GM12878 (cell line): ENCODE results near the gene C20orf144. TPM values are rescaled to one million over a fixed set of nuclear protein-coding genes. Genes with fewer than 3 reads are reported as not detected.

Experiments
- ATF7 ChIP-seq: fragments of 450-650 bp; IDR thresholded peaks from 2 replicates; pipeline ENCODE4 v1.6.1; 2016; ENCODE audit warnings: low read depth, mild to moderate bottlenecking
- CHD1 ChIP-seq: IDR thresholded peaks from 2 replicates; pipeline ENCODE4 v1.6.1; 2012; ENCODE audit warnings: low read depth, low read length, improper control_type of control experiment
- CREB1 ChIP-seq: IDR thresholded peaks from 2 replicates; pipeline ENCODE4 v1.6.1; 2012; ENCODE audit warnings: low read depth, mild to moderate bottlenecking, inconsistent platforms
- EP300 ChIP-seq, 2 experiments: fragments of 150-350 bp in 1 of 2; IDR thresholded peaks; 2 replicates each; pipeline ENCODE4 v1.6.1; 2011 to 2012; ENCODE audit warnings: low read depth in 2 of 2, low read length in 2 of 2, borderline replicate concordance in 1 of 2, improper control_type of control experiment in 1 of 2, inconsistent platforms in 1 of 2; ENCODE audit not compliant: control insufficient read depth in 1 of 2
- ETV6 ChIP-seq, 2 experiments: fragments of 450-650 bp in 1 of 2; IDR thresholded peaks in 1 of 2; conservative IDR thresholded peaks in 1 of 2; 2 replicates each; pipeline ENCODE4 v1.6.1; 2014; ENCODE audit warnings: antibody characterized with exemption in 1 of 2, borderline replicate concordance in 1 of 2, low read depth in 1 of 2, mild to moderate bottlenecking in 1 of 2, moderate library complexity in 1 of 2
- GATAD2B ChIP-seq: fragments of 450-650 bp; conservative IDR thresholded peaks from 2 replicates; pipeline ENCODE4 v1.6.1; 2017; ENCODE audit warnings: low read depth, mild to moderate bottlenecking, moderate library complexity
- IKZF1 ChIP-seq: fragments of 450-650 bp; conservative IDR thresholded peaks from 2 replicates; pipeline ENCODE4 v1.6.1; 2017; ENCODE audit warnings: antibody characterized with exemption, mild to moderate bottlenecking
- MYB ChIP-seq: fragments of 150-350 bp; IDR thresholded peaks from 2 replicates; pipeline ENCODE4 v1.6.1; 2014; ENCODE audit warnings: mild to moderate bottlenecking, low read depth, low read length, borderline replicate concordance
- RELB ChIP-seq: fragments of 450-650 bp; IDR thresholded peaks from 2 replicates; pipeline ENCODE4 v1.6.1; 2017; ENCODE audit warnings: low read depth, mild to moderate bottlenecking, moderate library complexity
- TAF1 ChIP-seq: IDR thresholded peaks from 2 replicates; pipeline ENCODE4 v1.6.1; 2011; ENCODE audit warnings: mild to moderate bottlenecking, low read depth, low read length, borderline replicate concordance
- ZBTB40 ChIP-seq: fragments of 450-650 bp; IDR thresholded peaks from 2 replicates; pipeline ENCODE4 v1.6.1; 2016; ENCODE audit warnings: mild to moderate bottlenecking, moderate library complexity, borderline replicate concordance
- ZNF592 ChIP-seq: fragments of 450-650 bp; IDR thresholded peaks from 2 replicates; pipeline ENCODE4 v1.6.1; 2017; ENCODE audit warnings: mild to moderate bottlenecking, moderate library complexity
- ZSCAN29 ChIP-seq: fragments of 450-650 bp; IDR thresholded peaks from 2 replicates; pipeline ENCODE4 v1.6.1; 2017; ENCODE audit warnings: mild to moderate bottlenecking, moderate library complexity
- polyA plus RNA-seq, 11 experiments: library from polyadenylated mRNA; depleted of rRNA in 4 of 11; unstranded in 6 of 11; stranded (reverse) in 5 of 11; fragments of >200 nt; fragmentation: Nextera tagmentation in 4 of 11; fragmentation: Illumina TruSeq in 1 of 11; extraction: Ambion mirVana in 4 of 11; extraction: Trizol in 1 of 11; gene quantifications; 1 replicate in 1 of 11; 2 replicates in 10 of 11; pipeline versions ENCODE4 v1.2.1 to v1.2.3, GENCODE V29; 2011 to 2016; ENCODE audit warnings: inconsistent platforms in 2 of 11, missing spikeins in 2 of 11, low read depth in 1 of 11
- total RNA-seq, 4 experiments: library from RNA; depleted of rRNA in 3 of 4; stranded (reverse); fragments of >200 nt in 3 of 4; fragmentation: Illumina TruSeq in 1 of 4; extraction: Trizol in 1 of 4; gene quantifications; 2 replicates each; pipeline versions ENCODE4 v1.2.1 to v1.2.3, GENCODE V29; 2013 to 2021

C20orf144 gene
- total and polyA plus RNA-seq, 10 of the 15 experiments (the other 5 are each of a cell fraction or from before 2014, with no cell fraction given): 0.04 to 0.62 (median 0.23) TPM; not detected in 2

- TF ChIP-seq ZBTB40 (no peak), CREB1 (peak; percentile 74; the same call in 1 of the 2 replicates), MYB (no peak), ZNF592 (no peak), ZSCAN29 (no peak), ETV6 (conservative IDR thresholded peaks at IDR 0.05 in 1 of 2, IDR thresholded peaks at IDR 0.05 in 1 of 2; ENCODE audit: borderline replicate concordance in 1 of 2, low read depth in 1 of 2) (0 out of 4 replicates have a peak, but pooled peaks of 1 of the 2 experiments have one; percentile 14), TAF1 (no peak), ATF7 (peak; percentile 73), RELB (no peak), GATAD2B (no peak), EP300 (IDR thresholded peaks at IDR 0.05; ENCODE audit: borderline replicate concordance in 1 of 2, control insufficient read depth in 1 of 2, low read depth in 2 of 2, low read length in 2 of 2) (no peak), IKZF1 (peak; percentile 12; the same call in 1 of the 2 replicates), CHD1 (no peak)
Measured at GRCh38 chr20:33679758-33680485, 17.8 kb downstream of the C20orf144 start (continued).
